A673 (cell line): Measurements from ENCODE around the gene KRTAP5-6. TPM values are rescaled to one million over a fixed set of nuclear protein-coding genes. Genes with fewer than 3 reads are reported as not detected.

Source experiments
- BruUV-seq: library from RNA; stranded (reverse); fragments of 400-500 nt; replicated peaks from 2 replicates; lab custom pipeline; 2021; lab: Mats Ljungman, UMichigan
- CTCF ChIA-PET: fragments of 300-600 bp; sonication (Branson Sonifier 250); formaldehyde crosslinking; loops from one replicate; lab custom pipeline; 2022; ENCODE audit warnings: antibody characterized with exemption; lab: Charles Lee
- POLR2A ChIA-PET: fragments of 300-600 bp; sonication (Branson Sonifier 250); formaldehyde crosslinking; loops from one replicate; lab custom pipeline; 2022; ENCODE audit warnings: antibody characterized with exemption; ENCODE audit not compliant: low non-redundant PET; lab: Charles Lee
- DNase-seq: peaks from one replicate; pipeline ENCODE4 v3.0.0-alpha.2; 2015; ENCODE audit warnings: low spot score
- H3K27ac ChIP-seq: fragments of 200-600 bp; sonication (generic); 2 replicates; pipeline ENCODE4 v1.5.1; 2016; ENCODE audit warnings: mixed run types, low read depth, mild to moderate bottlenecking, mixed read lengths, antibody characterized with exemption, low read length; ENCODE audit not compliant: poor library complexity, severe bottlenecking
- H3K27me3 ChIP-seq: fragments of 200-600 bp; sonication (generic); replicated peaks from 2 replicates; pipeline ENCODE4 v1.6.1; 2017; ENCODE audit warnings: mixed run types, low read depth, mild to moderate bottlenecking, mixed read lengths, antibody characterized with exemption, low read length; ENCODE audit not compliant: insufficient read depth, poor library complexity
- H3K36me3 ChIP-seq: fragments of 200-600 bp; sonication (generic); 2 replicates; pipeline ENCODE4 v1.6.1; 2016; ENCODE audit warnings: mixed run types, mild to moderate bottlenecking, mixed read lengths, antibody characterized with exemption, low read length; ENCODE audit not compliant: insufficient read depth, poor library complexity, severe bottlenecking
- H3K4me1 ChIP-seq: fragments of 200-600 bp; sonication (generic); 2 replicates; pipeline ENCODE4 v1.6.1; 2017; ENCODE audit warnings: mixed run types, mild to moderate bottlenecking, mixed read lengths, antibody characterized with exemption, low read length; ENCODE audit not compliant: insufficient read depth, poor library complexity, severe bottlenecking
- H3K4me3 ChIP-seq: fragments of 200-600 bp; sonication (generic); 2 replicates; pipeline ENCODE4 v1.5.1; 2016; ENCODE audit warnings: low read depth, mixed run types, mild to moderate bottlenecking, mixed read lengths, low read length; ENCODE audit not compliant: poor library complexity, severe bottlenecking
- H3K9me3 ChIP-seq: fragments of 200-600 bp; sonication (generic); 2 replicates; pipeline ENCODE4 v1.6.1; 2016; ENCODE audit warnings: mixed run types, low read depth, mild to moderate bottlenecking, mixed read lengths, antibody characterized with exemption, low read length; ENCODE audit not compliant: poor library complexity, severe bottlenecking
- CTCF ChIP-seq: fragments of 300-800, 200-600 bp; sonication (generic); conservative IDR thresholded peaks from 2 replicates; pipeline ENCODE4 v1.5.1; 2017; ENCODE audit warnings: low read depth, mild to moderate bottlenecking, antibody characterized with exemption, low read length, moderate library complexity, mixed read lengths
- EZH2 ChIP-seq: fragments of 200-600 bp; sonication (generic); IDR thresholded peaks from 2 replicates; pipeline ENCODE4 v1.6.1; 2017; ENCODE audit warnings: borderline replicate concordance, low read depth, mild to moderate bottlenecking, mixed read lengths, antibody characterized with exemption, low read length; ENCODE audit not compliant: poor library complexity, severe bottlenecking
- intact Hi-C: fragments of 100-400 bp; cut with micrococcal nuclease; formaldehyde crosslinking; loops from one replicate; pipeline ENCODE4 v1.10.0; 2022; ENCODE audit not compliant: unreplicated experiment
- total RNA-seq: library from RNA; stranded (reverse); gene quantifications from 2 replicates; pipeline ENCODE4 v1.2.3, GENCODE V29; 2021

KRTAP5-6 gene
- total RNA-seq, 1 experiment from 2014 or later: not detected

- no peaks in the 10 kb centered on the region for H3K27me3 ChIP-seq
- no TSS peak for BruUV-seq
- H3K9me3 ChIP-seq: no peaks in the 10 kb centered on the region
- intact Hi-C loops: no loop called here
- no peak for DNase-seq
- peaks cover 4% of the 10 kb centered on the region for H3K4me1 ChIP-seq
- no peak overlapping the region for H3K4me3 ChIP-seq
- ChIA-PET POLR2A (no interaction called here), CTCF (no interaction called here)
- H3K36me3 ChIP-seq: no peaks in the 10 kb centered on the region
- no peak overlapping the region for H3K27ac ChIP-seq
- TF ChIP-seq CTCF (no peak), EZH2 (no peak)
Observed at GRCh38 chr11:1702506-1702905, 5.5 kb downstream of the KRTAP5-6 start.

- intact Hi-C loops: no loop called here
- Histone ChIP-seq H3K36me3 (no peaks in the 10 kb centered on the region), H3K9me3 (no peaks in the 10 kb centered on the region), H3K4me1 (peaks cover 6% of the 10 kb centered on the region), H3K4me3 (no peak overlapping the region), H3K27ac (no peak overlapping the region), H3K27me3 (no peaks in the 10 kb centered on the region)
- BruUV-seq: no TSS peak
- no peak for TF ChIP-seq CTCF
- no peak for TF ChIP-seq EZH2
- POLR2A ChIA-PET: no interaction called here
- CTCF ChIA-PET: no interaction called here
- DNase-seq: no peak
Observed at GRCh38 chr11:1703146-1703545, 6.2 kb downstream of the KRTAP5-6 start.

GRCh38 chr11:1705126-1706052, 8.4 kb downstream of the KRTAP5-6 start:
- BruUV-seq: no TSS peak
- DNase-seq: no peak
- Histone ChIP-seq H3K4me3 (no peak overlapping the region), H3K27me3 (peaks cover 11% of the 10 kb centered on the region), H3K27ac (no peak overlapping the region), H3K36me3 (no peaks in the 10 kb centered on the region), H3K9me3 (no peaks in the 10 kb centered on the region), H3K4me1 (peaks cover 6% of the 10 kb centered on the region)
- POLR2A ChIA-PET: no interaction called here
- CTCF ChIA-PET: interaction anchor here (0.8 to 1.0 kb wide), 2 partner anchors 53 to 445 kb away, joined by 3 to 7 read pairs; no protein-coding TSS in a partner anchor
- no peak for TF ChIP-seq CTCF
- intact Hi-C loops: no loop called here
